Hematopoietic multipotent progenitor cell treated with erythropoietin and hydrocortisone succinate and interleukin-3 and kit ligand, for 8 days (in vitro differentiated cells): ENCODE measurements around the gene C1orf232.

ENCODE experiments used
- DNase-seq: peaks from one replicate; pipeline ENCODE4 v3.0.0-alpha.2; 2015

C1orf232 gene

DNA sequence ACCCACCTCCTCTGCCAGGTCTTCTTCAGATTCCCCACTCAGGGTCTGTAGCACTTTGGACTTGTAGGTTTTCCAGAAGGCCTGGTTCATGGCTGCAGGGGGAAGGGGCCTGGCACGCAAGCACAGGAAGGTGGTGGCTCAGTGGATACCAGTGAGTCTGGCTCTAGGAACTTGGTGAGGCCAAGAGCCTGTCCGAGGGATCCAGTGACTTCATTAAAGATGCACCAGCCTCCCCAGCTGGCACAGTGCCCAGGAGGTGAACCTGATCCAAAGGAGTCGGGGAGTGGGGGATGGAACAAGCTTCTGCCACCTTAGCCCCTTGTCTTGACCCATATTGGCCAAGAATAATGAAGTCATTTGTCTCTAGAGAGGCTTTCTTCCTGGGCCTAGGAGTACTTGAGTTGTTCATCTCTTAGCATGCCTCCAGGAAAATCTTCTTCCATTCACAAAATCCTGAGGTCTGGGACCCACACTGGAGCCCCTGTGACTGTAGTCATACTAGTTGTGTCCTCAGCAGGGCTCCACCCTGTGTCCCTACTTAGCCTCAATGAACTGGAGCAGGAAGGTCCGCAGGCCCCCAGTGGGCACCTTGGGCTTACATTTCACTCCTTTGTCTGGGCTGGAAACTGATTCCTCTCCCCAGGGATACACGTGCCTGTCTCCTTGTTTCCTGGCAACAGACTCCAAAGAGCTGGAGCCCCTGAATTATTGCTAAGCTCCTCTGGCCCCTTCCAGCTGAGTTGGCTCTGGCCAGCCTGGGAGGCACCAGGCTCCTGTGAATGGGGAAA, at the start of gene C1orf232:
C1orf232 (minus strand) TSS at position 554 of the 788 bp plus-strand sequence; CDS start at position 90, 464 bp downstream.
- no peak for DNase-seq

DNA sequence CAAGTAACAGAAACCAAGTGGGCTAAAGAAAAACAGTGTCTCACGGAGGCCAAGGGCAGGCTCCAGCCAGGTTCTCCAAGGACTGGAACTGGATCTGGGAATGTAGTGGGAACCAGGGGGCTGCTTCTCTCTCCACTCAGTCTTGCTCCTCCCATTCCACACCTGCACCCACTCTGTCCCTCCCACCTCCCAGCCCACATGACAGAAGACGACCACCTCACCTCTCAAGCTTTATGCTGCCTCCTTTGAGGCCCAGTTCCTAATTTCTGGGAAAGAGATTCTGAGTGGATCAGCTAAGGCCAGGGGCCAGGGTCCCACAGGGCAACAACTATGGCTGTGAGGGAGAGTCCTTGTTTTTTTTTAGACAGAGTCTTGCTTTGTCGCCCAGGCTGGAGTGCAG, 46.5 kb upstream of the C1orf232 start:
- no peak for DNase-seq

DNA sequence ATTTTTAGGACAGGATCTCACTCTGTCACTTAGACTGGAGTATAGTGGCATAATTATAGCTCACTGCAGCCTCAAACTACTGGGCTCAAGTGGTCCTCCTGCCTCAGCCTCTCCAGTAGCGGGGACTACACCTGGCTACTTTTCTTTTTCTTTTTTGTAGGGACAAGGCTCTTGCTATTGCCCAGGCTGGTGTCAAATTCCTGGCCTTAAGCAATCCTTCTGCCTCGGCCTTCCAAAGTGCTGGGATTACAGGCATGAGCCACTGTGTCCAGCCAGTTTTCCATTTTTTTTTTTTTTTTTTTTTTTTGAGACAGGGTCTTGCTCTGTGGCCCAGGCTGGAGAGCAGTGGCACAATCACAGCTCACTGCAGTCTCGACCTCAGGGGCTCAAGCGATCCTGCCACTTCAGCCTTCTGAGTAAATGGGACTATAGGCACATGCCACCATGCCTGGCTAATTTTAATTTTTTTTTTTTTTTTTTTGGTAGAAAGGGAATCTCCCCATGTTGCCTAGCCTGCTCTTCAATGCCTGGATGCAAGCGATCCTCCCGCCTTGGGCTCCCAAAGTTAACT, 44.7 kb upstream of the C1orf232 start:
- DNase-seq, result no peak

DNA sequence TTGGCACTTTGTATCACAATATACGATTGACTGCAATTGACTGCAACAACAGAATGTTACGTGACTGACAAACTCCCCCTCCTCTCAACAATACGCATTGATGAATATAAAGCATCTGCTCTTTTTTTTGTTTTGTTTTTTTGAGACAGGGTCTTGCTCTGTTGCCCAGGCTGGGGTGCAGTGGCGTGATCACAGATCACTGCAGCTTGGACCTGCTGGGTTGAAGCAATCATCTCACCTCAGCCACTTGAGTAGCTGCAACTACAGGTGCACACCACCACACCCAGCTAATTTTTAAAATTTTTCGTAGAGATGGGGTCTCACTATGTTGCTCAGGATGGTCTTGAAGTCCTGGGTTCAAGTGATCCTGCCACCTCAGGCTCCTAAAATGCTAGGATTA, 44.0 kb upstream of the C1orf232 start:
- no peak for DNase-seq

DNA sequence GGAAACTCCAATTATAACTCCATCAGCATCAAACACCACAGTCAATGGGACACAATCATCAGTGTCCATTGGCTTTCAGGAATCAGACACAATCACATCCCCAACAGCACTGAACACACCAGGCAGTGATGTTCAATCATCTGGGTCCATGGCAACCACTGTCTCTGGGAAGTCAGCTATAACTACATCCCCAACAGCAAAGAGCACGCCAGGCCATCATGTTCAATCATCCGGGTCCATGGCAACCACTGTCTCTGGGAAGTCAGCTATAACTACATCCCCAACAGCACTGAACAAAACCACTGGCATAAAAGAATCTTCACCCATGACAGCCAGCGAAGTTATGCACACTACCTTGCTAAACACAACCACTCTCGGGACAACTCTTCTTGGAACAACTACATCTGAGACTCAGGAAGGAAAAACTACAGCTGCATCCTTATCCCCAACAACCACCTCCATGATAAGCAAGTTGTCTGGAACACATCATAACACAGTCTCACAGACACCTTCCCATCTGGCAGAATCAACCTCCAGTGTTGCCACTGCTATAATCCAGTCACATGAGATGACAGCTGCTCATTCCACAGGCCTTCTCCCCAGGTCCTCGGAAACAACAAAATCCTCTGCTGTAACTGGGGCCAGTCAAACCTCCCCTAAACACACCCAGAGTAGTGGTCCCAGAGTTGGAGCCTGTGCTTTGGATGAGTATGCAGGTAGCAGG, 41.5 kb upstream of the C1orf232 start:
- DNase-seq, result no peak

DNA sequence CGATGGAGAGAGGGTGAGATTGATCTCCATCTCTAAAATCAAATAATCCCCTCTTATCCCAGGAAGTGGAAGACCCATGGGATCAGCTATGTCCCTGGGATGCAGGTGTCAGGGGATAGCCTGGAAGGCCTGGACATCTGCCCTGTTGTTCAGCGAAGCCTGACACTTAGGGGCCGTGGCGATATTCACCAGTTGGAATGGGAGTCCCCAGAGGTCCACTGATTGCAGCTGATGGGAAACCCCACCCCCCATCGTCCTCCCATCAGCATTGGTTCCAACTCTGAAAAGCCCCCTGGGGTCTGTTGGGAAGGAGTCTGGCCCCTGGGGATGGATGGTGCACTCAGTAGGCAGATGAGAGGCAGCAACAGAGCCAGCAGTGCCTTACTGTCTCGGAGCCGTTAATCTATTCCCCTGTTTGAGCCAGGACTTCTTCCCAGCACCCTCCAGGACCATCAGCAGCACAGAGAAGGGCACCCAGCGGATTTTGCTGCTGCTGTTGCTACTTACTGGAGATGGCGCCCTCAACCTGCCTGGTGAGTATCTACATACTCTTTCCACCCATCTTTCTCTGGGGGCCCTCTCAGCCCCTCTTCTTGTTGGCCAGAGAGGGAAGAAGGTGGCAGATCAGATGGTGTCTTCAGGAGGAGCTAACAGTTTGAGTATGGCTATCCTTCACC, 35.0 kb upstream of the C1orf232 start:
- DNase-seq, result no peak

DNA sequence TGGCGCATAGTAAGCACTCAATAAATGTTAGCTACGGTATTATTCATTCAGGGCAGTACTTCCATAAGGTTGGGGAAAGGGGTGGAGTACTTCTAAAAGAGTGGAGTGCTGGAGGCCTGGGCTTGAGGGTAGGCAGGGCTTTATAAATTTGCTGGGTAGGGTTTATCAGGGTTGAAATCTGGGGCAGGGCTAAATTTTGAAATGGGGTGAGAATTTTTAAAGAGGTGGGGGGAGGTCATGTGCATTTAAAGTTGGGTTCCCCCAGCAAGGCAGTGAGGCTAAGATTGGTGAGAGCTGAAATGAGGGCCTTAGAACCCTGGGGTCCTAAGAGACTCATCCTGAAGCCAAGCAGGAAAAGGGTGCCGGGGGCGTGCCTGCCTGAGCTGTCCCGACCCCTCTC, 31.6 kb upstream of the C1orf232 start:
- DNase-seq, result no peak

DNA sequence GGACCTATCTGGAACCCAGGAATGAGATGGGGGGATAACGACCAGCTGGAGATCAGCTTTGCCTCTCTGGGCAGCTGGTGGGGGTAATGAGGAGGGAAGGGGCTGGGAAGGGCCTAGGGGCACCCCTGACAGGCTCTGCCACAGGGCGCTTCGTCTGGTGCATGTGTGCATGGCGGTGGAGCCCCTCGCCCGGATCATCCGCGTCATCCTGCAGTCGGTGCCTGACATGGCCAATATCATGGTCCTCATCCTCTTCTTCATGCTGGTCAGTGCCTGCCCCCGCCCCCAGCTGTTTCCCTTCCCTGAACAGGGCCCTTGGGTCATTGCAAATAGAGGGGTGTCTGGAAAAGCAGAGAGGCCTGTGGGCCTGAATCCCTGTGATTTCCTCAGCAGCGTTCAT, 29.1 kb upstream of the C1orf232 start:
- no peak for DNase-seq

DNA sequence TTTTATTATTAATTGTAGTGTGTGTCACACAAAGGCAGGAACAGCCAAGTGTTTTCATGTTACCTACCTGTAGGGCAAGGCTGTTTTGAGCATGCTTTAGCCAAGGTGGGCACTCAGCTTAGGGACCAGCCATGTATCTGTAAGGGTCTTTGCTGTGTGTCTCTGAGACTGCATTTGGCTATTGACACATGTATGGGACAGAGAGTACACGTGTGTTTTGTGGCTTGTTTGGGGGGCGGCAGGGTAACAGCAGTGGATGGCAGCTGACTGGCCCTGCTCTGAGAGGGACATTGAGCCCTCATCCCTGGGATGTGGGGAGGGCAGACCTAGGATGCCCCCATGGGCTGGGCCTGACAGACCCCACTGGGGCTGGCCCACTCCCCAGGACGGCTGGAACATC, 28.5 kb upstream of the C1orf232 start:
- DNase-seq, result no peak

DNA sequence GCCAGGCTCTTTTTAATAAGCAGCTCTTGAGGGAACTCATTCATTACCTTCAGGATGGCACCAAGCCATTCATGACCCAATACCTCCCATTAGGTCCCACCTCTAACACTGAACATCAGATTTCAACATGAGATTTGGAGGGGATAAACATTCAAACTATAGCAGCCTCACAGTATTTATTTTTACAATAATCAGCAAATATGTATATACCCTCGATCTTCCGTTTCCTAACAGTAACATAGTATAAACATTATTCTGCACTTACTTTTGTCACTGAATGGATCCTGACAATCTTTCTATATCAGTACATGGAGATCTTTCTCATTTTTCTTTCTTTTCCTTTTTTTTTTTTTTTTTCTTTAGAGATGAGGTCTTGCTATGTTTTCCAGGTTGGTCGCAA, 27.0 kb upstream of the C1orf232 start:
- no peak for DNase-seq

DNA sequence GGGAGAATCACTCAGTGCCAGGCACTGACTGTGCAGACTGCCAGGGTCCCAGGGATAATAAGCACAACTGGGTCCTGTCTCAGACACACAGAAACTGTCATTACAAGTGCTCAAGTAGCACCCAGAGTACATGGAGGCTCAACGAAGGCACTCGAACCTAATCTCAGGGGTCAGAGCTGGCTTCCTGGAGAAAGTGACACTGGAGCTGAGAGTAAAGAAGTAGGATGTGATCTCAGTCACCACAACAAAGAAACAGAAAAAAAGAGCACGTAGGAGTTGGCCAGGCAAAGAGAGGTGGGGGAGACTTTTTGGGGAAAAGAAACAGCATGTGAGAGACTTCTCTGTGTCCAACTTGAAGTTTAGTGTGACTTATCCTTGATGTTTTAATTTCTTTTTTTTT, 23.0 kb upstream of the C1orf232 start:
- DNase-seq, result no peak

DNA sequence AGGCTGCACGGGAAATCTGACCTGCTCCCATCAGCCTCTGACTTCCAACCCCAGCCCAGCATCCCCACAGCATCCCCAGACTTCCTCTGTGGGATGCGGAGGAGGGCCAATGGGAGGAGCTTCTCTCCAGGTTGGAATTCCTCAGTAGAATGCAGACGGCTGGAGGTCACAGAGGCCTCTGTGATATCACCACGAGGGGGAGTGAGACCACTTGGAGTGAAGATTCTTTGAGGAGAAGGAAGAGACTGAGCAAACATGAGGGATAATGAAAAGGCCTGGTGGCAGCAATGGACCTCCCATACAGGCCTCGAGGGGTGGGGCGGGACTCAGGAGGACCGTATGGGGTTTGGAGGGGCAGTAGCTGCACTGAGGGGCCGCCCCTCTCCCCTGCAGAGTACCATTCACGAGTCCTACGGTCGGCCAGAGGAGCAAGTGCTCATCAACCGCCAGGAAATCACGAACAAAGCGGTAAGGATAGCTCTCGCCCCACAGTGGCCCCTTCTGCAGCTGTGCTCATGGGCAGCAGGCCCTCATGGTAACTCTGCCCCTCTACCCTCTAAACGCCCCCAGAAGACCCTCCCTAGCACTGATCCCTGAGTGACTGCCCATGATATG, 21.7 kb upstream of the C1orf232 start, which contains the start of gene CATSPER4:
CATSPER4 (plus strand) TSS at position 230 of the 615 bp plus-strand sequence; CDS start at position 256, 26 bp downstream.
- DNase-seq, result peak; percentile 46

DNA sequence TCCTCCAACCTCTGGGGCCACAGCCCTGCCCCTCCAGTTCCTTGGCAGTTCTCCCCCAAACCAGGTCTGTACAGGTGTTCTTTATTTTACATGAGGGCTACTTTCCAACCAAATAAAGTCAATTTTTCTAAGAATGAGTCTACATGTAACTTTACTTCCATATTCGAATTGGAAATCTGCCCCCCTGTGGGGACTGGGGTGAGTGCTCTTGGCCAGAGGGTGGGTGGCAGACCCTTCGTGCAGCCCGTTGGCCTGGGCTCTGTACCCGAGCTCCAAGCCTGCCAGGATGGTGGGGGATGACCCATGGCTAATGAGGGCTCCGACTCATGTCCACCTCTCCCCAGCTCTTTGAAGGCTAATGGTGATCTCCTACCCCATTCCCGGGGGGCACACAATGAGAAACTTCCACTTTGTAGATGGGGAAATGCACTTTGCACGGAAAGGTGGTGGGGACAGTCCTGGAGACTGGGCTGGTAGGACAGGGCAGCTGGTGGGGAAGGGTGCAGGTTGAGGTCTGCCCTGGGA, 21.1 kb upstream of the C1orf232 start:
- no peak for DNase-seq

DNA sequence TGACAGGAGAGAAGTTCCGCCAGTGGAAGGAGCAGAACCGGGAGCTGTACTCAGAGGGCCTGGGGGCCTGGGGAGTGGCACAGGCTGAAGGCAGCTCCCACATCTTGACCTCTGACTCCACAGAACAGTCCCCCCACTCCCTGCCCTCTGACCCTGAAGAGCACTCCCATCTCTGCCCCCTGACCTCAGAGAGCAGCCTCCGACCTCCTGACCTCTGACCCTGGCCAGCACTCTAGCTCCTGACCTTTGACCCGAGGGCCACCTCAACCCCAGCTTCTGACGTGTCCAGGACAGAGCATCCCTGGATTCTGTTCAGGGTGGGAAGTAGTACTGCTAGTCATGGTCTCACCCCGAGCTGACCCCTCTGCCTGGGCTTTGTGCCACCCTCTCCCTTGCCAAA, 20.6 kb upstream of the C1orf232 start:
- no peak for DNase-seq

DNA sequence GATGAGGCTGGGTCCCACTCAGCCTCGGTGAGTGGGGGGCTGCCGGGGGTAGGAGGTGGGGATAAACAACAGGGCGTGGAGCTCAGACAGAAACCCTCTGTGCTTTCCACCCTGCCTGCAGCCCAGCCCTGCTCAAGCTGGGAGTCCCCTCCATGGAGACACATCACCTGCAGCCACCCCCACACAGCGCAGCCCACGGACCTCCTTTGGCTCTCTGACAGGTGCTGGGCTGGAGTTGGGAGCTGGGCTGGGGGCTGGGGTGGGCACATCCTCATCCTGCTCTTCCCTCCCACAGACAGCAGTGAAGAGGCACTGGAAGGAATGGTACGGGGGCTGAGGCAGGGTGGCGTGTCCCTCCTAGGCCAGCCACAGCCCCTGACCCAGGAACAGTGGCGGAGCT, 19.7 kb upstream of the C1orf232 start:
- no peak for DNase-seq

DNA sequence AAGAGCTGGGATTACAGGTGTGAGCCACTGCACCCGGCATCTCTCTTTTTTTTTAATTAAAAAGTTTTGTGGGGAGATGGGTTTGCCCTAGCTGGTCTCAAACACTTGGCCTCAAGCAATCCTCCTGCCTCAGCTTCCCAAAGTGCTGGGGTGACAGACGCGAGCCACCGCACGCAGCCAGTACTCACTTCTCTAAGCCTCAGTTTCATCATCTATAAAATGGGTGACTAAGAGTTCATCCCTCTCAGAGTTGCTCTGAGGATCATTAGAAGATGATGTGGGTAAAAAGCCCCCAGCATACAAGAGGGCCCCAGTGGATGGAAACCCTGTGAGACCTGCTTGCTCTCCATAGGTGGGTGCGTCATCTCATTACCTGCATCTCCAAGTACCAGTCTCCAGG, 19.1 kb upstream of the C1orf232 start:
- no peak for DNase-seq

DNA sequence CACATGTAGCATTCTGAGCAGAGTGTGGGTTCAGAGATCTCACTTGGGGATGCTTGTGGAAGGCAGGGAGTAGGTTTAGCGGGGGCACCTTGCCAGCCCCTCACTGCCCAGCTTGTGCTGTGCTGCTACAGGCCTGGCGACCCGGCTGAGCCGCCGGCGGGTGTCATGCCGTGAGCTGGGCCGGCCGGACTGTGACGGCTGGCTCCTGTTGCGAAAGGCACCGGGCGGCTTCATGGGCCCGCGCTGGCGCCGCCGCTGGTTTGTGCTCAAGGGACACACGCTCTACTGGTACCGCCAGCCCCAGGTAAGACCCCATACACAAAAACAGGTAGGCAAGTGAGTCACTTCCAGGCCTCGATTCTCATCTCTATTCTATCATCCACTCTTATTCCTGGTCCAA, 16.1 kb upstream of the C1orf232 start:
- no peak for DNase-seq

DNA sequence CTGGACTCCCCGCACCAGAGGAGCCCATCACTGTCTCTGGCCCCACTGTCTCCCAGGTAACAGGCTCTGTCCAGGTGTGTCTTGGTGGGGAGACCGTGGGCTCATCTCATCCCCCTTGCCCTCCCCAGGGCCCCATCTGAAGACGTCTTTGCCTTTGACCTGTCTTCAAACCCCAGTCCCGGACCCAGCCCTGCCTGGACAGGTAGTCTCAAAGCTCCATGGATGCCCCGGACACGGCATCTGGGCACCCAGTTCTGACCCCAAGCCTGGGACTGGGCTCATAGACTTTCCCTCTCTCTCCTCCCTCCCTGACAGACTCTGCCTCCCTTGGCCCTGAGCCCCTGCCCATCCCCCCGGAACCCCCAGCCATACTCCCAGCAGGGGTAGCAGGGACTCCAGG, 15.3 kb upstream of the C1orf232 start:
- DNase-seq, result no peak

DNA sequence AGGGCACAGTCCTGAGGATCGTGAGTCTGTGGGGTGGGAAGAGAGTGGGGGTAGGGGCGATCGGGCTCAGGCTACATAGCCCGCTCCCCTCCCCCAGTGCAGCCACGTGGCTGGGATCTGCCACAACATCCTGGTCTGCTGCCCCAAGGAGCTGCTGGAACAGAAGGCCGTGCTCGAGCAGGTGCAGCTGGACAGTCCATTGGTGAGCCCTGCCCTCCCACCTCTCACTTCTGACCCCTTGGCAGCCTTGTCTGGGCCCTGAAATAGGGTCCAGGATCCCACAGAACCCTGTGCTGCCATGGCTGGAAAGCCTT, 13.6 kb upstream of the C1orf232 start:
- no peak for DNase-seq

DNA sequence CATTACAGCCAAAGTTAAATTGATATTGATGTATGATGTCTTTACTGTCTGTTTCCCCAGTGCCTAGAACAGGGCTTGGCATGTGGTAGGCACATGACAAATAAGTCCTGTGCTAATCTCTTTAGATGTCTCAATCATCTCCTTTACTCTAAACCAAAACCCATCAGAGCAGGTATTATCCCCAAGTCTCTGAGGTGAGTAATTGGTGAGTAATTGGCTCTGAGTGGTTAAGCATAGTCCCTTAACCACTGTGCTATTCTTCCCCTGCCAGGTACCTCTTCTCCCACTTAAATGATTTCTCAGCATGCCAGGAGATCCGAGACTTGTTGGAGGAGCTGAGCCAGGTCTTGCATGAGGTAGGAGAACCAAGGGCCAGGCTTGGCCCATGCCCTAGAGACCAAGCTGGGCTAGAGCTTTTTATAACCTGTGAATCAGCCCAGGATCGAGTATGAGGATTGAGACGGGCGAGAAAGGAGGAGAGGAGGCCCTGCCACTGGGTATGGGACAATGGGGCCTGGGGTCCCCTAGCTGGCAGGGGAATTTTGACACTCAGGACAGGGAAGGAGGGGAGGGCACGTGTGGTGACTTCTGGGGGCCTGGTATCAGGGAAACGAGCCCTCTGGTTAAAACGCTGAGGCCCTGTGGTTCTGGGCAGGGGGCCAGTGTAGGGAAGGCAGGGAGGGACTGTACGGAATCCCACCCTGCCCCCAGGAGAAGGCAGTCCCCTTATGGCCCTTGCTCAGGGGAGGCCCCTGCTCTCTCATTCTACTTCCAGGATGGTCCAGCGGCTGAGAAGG, 13.0 kb upstream of the C1orf232 start:
- no peak for DNase-seq

DNA sequence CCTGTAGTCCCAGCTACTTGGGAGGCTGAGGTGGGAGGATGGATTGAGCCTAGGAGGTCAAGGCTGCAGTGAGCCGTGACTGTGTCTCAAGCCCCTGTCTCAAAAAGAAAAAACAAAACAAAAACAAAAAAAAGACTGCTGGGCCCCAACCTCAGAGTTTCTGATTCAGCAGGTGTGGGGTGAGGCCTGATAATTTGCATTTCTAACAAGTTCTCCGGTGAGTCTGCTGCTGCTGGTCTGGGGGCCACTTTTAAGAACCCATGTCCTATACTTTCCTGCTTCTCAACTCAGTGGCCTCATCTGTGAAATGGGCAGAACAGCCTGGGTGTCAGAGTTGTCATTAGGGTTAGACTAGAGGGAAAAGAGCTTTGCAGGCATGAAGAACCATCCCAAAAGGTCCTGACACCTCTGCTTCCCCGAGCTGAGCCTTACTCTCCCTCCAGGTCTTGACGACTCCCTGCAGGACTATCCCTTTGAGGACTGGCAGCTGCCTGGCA, 11.3 kb upstream of the C1orf232 start:
- DNase-seq, result no peak

DNA sequence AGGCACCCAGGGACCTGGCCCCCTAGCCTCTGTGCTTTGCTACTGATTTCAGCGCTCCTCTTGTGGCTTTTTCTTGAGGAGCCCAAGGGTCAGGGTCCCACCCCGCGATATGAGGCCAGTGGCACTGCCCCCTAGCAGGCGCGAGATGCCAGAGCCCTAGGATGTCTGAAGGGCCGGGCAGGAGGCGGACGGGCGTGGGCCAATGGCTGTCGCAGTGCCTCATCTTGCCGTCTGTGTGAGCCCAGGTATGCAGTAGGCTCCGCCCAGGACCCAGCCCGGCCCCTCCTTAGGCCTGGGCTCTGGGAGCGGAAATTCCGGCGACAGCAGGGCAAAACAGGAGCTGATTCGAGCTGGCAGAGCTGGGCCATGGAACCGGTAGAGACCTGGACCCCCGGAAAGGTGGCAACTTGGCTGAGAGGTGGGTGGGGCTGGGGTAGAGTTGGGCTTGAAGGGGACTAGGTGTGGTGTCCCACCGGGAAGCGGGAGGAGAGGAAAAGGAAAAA, 8.5 kb upstream of the C1orf232 start, which contains the start of gene CNKSR1:
CNKSR1 (plus strand) TSS at position 310 of the 503 bp plus-strand sequence; CDS start at position 367, 57 bp downstream.
- no peak for DNase-seq
